GM19397 (cell line): ENCODE data around the gene PRSS38.

ENCODE experiments used
- ATAC-seq: cut with Tn5 transposase; IDR thresholded peaks from one replicate; pipeline ENCODE4 v1.9.1; 2021; ENCODE audit warnings: mild to moderate bottlenecking, moderate library complexity; ENCODE audit not compliant: unreplicated experiment

The PRSS38 gene

GRCh38 chr1:227815468-227816409 is at the start of gene PRSS38:
PRSS38 (plus strand) TSS chr1:227815675; CDS start chr1:227815717, 42 bp downstream.
- ATAC-seq, result no peak

GRCh38 chr1:227766015-227766634 is 49.4 kb upstream of the PRSS38 start:
- ATAC-seq, result no peak

GRCh38 chr1:227766653-227767277 is 48.7 kb upstream of the PRSS38 start:
- no peak for ATAC-seq

- no peak for ATAC-seq
Observed at GRCh38 chr1:227767401-227768124, 47.9 kb upstream of the PRSS38 start.

- ATAC-seq, result no peak
Observed at GRCh38 chr1:227768125-227768439, 47.4 kb upstream of the PRSS38 start.

- ATAC-seq, result no peak
Observed at GRCh38 chr1:227768640-227769039, 46.8 kb upstream of the PRSS38 start.

GRCh38 chr1:227769047-227769935 is 46.2 kb upstream of the PRSS38 start:
- no peak for ATAC-seq

- ATAC-seq, result no peak
Observed at GRCh38 chr1:227769936-227770494, 45.5 kb upstream of the PRSS38 start.

GRCh38 chr1:227770812-227771211 is 44.7 kb upstream of the PRSS38 start:
- no peak for ATAC-seq

GRCh38 chr1:227771326-227771725 is 44.1 kb upstream of the PRSS38 start:
- ATAC-seq, result no peak

GRCh38 chr1:227771771-227772170 is 43.7 kb upstream of the PRSS38 start:
- no peak for ATAC-seq

GRCh38 chr1:227773558-227773957 is 41.9 kb upstream of the PRSS38 start:
- ATAC-seq, result no peak

- no peak for ATAC-seq
Observed at GRCh38 chr1:227774051-227774731, 41.3 kb upstream of the PRSS38 start.

- no peak for ATAC-seq
Observed at GRCh38 chr1:227774821-227775661, 40.4 kb upstream of the PRSS38 start.

GRCh38 chr1:227775841-227776240 is 39.6 kb upstream of the PRSS38 start:
- no peak for ATAC-seq

GRCh38 chr1:227776331-227776771 is 39.1 kb upstream of the PRSS38 start:
- ATAC-seq, result no peak

- no peak for ATAC-seq
Observed at GRCh38 chr1:227777156-227777555, 38.3 kb upstream of the PRSS38 start.

- no peak for ATAC-seq
Observed at GRCh38 chr1:227777646-227778045, 37.8 kb upstream of the PRSS38 start.
